Stimulated activated CD8-positive, alpha-beta memory T cell treated with anti-CD3 and anti-CD28 coated beads, Interleukin-15, amount 100 ng/mL, for 48 hours (primary cell): ENCODE measurements around the gene SLC27A1.
A peak's percentile ranks its signal among the peaks of the same experiment; 100 is the strongest.

Experiments
- DNase-seq, 2 donors: peaks; one replicate each; pipeline ENCODE4 v3.0.0-alpha.2; 2020; ENCODE audit warnings: low read depth in 2 of 2

SLC27A1 gene

DNA sequence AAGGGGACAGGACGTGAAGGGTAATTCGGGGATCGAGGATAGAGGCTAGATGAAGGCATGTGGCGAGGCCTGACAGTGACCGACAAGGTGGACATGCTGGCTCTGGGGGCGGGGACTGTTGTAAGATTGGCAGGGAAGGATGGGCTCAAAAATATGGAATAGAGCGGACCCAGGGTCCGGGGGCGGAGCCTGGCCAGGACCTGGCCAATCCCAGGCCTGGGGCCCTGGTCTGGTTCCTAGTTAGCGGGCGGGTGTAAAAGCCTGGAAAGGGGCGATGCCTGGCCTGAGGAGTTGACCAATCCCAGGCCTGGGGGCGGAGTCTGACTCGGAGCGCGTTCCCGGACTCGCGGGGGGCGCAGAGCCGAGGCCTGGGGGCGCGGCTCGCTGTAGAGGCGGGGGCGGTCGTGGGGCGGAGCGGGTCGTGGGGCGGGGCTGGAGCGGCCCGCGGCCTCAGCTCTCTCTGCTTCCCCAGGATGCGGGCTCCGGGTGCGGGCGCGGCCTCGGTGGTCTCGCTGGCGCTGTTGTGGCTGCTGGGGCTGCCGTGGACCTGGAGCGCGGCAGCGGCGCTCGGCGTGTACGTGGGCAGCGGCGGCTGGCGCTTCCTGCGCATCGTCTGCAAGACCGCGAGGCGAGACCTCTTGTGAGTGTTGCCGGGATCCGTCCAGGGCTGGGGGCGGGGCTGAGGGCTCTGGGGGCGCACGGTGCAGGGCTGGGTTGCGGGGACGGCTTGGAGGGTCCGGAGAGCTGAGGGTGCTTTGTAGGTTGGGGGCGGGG is at the start of gene SLC27A1:
TSS of gene SLC27A1 (plus strand) at position 457 of the 774 bp plus-strand sequence. CDS start at position 474, 17 bp downstream.
- peak; percentile 83 to 89 for DNase-seq

DNA sequence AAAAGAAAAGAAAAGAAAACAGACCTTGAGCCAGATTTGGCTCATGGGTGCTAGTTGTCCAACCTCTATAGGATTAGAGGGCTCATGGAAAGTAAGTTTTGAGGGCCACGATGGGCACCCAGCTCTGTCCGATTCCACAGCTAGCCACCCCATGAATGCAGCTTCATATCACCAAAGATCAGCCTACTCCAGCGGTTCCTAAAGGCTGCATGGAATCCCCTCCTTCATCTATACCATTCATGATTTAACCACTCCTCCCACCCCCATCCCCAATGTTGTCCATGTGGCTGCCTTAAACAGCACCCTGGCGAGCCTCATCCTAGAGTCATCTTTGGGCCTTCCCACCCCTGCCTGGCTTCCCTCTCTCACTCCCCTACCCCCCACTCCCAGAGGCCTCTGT is 48.4 kb upstream of the SLC27A1 start:
- no peak for DNase-seq

DNA sequence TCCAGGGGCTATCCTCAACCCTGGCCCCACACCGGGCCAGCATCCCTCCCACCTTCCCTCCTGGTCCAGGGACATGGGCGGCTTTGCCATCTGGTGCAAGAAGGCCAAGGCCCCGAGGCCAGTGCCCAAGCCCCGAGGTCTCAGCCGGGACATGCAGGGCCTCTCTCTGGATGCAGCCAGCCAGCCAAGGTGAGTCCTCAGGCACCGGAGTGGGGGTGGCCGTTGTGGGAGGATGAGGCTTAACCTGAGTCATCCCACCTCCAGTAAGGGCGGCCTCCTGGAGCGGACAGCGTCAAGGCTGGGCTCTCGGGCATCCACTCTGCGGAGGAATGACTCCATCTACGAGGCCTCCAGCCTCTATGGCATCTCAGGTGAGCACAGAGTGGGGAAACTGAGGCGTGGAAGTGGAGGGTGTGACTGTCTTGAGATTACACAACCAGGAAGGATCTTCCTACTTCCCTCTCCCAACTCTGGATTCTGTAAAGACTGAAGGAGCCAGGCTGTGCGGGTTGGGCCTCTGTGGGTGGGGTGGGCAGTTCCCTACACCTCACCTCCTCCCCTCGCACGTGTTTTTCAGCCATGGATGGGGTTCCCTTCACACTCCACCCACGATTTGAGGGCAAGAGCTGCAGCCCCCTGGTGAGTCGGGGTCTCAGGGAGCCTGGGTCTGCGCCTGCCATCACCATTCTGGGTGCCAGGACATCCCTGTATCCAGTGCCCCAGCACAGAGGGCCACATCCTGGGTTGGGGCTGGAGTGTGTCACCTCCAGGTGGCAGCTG is 46.7 kb upstream of the SLC27A1 start:
- DNase-seq = no peak

- no peak for DNase-seq
These were observed 45.5 kb upstream of the SLC27A1 start for GRCh38 chr19:17424743-17425365.

- no peak for DNase-seq
These were observed 40.6 kb upstream of the SLC27A1 start for GRCh38 chr19:17429641-17430113.

DNA sequence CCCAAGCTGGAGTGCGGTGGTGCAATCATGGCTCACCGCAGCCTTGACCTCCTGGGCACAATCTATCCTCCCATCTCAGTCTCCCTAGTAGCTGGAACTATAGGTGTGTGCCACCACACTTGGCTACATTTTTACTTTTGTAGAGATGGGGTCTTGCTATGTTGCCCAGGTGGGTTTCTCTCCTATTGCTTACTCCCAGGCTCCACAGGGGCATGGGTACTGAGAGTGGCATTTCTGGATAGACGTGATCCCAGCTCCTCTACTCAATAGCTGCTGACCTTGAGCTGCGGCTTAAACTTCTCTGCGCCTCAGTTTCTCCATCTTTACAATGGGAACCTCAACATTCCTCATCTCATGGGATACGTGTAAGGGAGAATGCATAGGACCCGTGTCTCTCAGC is 38.9 kb upstream of the SLC27A1 start:
- DNase-seq = no peak

GRCh38 chr19:17435218-17435617 is 35.1 kb upstream of the SLC27A1 start:
- no peak for DNase-seq

GRCh38 chr19:17436094-17436873 is 34.0 kb upstream of the SLC27A1 start:
- no peak for DNase-seq

- no peak for DNase-seq
These were observed 33.5 kb upstream of the SLC27A1 start for GRCh38 chr19:17436874-17437267.

GRCh38 chr19:17441241-17442021 is 28.9 kb upstream of the SLC27A1 start:
- DNase-seq = no peak

DNA sequence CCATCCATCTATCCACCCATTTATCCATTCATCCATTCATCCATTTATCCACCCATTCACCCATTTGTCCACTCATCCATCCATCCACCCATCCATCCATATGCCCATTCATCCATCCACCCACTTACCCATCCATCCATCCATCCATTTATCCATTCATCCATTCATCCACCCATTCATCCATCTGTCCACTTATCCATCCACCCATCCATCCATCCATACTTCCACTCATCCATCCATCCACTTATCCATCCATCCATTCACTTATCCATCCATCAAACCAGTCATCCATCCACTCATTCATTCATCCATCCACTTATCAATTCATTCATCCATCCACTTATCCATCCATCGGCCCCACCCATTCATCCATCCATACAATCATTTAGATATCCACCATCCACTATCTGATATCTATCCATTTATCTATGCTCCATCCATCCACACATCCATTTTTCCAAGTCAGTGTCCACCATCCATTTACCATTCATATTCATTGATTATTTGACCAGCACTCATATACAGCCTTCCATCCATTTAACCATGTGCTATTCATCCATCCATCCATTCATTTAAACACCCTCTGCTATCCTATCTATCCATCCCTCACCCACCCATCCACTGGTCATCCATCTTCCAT is 24.7 kb upstream of the SLC27A1 start:
- DNase-seq = no peak

GRCh38 chr19:17447704-17448130 is 22.6 kb upstream of the SLC27A1 start:
- DNase-seq = no peak

GRCh38 chr19:17448131-17448967 is 22.0 kb upstream of the SLC27A1 start, which contains the start of gene TMEM221:
TSS of gene TMEM221 (minus strand) at chr19:17448668. CDS start at chr19:17448462, 206 bp downstream.
- peak; percentile 33 to 44 for DNase-seq

DNA sequence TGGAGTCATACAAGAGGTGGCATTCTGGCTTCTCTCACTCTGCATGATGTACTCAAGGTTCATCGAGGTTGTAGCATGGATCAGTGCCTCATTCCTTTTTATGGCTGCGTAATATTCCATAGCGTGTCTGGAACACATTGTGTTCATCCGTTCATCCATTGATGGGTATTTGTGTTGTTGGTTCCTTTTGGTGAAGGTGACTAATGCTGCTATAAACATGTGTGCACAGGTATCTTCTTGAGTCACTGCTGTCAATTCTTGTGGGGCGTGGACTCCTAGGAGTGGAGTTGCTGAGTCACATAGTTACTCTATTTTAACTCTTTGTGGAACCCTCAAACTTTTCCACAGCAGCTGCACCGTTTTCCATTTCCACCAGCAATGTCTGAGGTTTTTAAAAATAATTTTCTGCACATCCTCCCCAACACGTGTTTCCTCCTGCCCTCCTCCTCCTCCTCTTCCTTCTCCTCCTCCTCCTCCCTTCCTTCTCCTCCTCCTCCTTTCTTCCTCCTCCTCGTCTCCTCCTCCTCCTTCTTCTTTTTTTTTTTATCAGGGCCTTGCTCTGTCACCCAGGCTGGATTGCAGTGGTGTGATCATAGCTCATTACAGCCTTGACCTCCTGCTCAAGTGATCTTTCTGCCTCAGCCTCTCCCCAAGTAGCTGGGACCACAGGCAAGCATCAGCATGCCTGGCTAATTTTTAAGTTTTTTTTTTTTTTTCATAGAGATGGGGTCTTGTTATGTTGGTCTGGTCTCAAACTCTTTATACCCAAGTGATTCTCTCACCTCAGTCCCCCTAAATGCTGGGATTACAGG is 19.9 kb upstream of the SLC27A1 start:
- DNase-seq = peak in 1 of 2 donors; percentile 40

GRCh38 chr19:17451820-17452219 is 18.5 kb upstream of the SLC27A1 start:
- DNase-seq = no peak

DNA sequence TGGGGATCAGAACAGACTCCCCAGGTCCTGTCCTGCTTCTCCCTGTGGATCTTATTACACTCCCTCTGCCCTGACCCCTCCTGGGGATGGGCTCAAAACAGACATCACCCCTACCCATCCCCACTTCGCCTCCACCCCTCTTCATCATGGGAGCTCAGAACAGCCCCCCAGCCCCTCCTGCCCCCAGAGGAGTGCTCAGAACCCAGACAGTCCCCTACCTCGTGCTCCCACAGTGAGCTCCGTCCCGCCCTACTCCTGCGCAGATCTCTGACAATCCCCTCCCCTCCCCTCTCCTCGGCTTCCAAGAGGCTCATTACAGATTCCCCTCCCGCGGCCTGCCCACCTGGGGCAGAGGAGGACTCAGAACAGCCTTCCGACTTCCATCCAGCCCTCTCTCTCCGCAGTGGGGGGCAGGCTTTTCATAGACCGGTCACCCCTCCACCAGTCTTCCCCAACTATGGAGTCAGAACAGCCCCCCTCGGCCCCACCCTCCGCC is 15.7 kb upstream of the SLC27A1 start:
- DNase-seq = no peak

DNA sequence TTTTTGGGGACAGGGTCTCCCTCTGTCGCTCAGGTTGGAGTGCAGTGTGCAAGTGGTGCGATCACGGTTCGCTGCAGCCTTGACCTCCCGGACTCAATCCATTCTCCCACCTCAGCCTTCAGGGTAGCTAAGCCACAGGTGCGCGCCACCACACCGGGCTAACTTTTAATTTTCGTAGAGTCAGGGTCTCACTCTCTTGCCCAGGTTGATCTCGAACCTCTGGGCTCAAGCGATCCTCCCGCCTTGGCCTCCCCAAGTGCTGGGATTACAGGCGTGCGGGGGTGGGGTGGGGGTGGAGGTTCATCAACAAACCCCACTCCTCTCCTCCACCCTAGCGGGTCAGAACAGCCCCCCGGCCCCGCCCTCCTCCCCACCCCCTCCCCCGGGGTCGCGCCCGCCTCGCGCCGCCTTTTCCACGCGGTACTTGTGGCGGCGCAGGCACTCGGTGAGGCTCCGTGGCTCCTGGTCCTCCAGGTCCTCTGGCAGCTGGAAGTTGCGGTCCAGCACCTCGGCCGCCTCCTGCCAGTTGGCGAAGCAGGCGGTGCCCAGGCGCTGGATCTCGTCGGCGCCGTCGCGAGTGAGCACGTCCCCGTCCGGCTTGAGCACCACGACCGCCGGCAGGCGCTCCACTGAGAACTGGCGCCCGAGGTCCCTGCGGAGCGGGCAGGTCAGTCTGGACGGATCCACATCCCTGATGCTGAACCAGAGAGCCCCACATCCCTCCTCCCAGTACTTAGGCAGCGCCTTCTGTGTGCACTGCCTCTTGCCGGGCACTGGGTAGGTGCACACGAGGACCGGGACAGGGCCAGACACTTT is 14.8 kb upstream of the SLC27A1 start:
- no peak for DNase-seq
